ENCODE measurements around the gene KRTAP12-4.

DNA sequence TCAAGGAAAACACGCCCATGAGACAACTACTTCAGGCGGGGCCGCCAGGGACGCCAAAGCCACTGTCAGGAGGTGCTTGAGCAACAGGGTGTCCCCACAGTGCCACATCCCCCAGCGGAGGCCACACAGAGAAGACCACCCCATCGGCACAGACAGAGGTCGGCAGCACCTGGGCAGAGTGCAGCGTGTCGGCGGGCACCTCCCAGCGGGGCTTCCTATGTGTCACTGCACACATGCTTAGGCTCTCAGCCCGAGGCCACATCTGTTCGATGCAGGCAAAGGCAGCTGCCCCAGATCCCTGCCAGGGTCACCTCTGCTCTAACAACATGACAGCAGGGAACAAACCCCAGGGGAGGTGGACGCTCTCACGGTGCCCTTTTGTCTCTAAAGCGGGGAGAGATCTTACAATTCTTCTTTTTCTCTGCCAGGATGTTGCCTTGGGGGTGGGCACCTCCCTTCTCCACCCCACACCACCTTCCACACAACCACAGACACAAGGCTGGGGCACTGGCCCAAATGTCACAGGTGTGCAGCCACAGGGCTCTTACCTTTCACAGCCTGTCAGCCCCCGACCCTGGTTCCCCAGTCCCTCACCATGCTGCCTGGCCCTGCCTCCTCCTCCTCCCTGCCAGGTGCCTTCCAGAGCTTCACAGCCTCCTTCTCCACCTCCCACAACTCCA, 38.4 kb downstream of the KRTAP12-4 start:
- TF ChIP-seq, protein P1, sequence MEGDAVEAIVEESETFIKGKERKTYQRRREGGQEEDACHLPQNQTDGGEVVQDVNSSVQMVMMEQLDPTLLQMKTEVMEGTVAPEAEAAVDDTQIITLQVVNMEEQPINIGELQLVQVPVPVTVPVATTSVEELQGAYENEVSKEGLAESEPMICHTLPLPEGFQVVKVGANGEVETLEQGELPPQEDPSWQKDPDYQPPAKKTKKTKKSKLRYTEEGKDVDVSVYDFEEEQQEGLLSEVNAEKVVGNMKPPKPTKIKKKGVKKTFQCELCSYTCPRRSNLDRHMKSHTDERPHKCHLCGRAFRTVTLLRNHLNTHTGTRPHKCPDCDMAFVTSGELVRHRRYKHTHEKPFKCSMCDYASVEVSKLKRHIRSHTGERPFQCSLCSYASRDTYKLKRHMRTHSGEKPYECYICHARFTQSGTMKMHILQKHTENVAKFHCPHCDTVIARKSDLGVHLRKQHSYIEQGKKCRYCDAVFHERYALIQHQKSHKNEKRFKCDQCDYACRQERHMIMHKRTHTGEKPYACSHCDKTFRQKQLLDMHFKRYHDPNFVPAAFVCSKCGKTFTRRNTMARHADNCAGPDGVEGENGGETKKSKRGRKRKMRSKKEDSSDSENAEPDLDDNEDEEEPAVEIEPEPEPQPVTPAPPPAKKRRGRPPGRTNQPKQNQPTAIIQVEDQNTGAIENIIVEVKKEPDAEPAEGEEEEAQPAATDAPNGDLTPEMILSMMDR (IDR thresholded peaks at IDR 0.05; ENCODE audit: insufficient read depth, low read depth, low read length) = no peak
- no peak for TF ChIP-seq EZH2 (IDR thresholded peaks at IDR 0.05; ENCODE audit: insufficient read depth, low read length)
